GM12801 (cell line): Measurements from ENCODE around the gene WDR62.

Experiments used
- CTCF ChIP-seq: IDR thresholded peaks from one replicate; pipeline ENCODE4 v1.5.1; 2011; ENCODE audit warnings: control low read depth; ENCODE audit not compliant: insufficient read length; ENCODE audit errors: extremely low read depth

WDR62 gene

GRCh38 chr19:36100476-36100875 lies 45.8 kb downstream of the WDR62 start:
- no peak for TF ChIP-seq CTCF

- no peak for TF ChIP-seq CTCF
These were observed 47.0 kb downstream of the WDR62 start for GRCh38 chr19:36101550-36102327.

- no peak for TF ChIP-seq CTCF
These were observed 48.4 kb downstream of the WDR62 start for GRCh38 chr19:36103040-36103626.

GRCh38 chr19:36103842-36104552 lies 49.3 kb downstream of the WDR62 start:
- no peak for TF ChIP-seq CTCF

GRCh38 chr19:36106441-36106840 lies 51.7 kb downstream of the WDR62 start:
- TF ChIP-seq CTCF, result no peak

GRCh38 chr19:36106991-36107390 lies 52.3 kb downstream of the WDR62 start:
- TF ChIP-seq CTCF, result no peak

- TF ChIP-seq CTCF, result no peak
These were observed 54.0 kb downstream of the WDR62 start for GRCh38 chr19:36108684-36109083.
